HEK293 (cell line): ENCODE measurements around the gene LCA5L.

Experiments
- CTCF ChIA-PET: fragments of 350-600 bp; formaldehyde crosslinking; extraction: SDS; loops from one replicate; lab custom pipeline; 2021; ENCODE audit warnings: antibody characterized with exemption; lab: Yijun Ruan, JAX
- POLR2A ChIA-PET: fragments of 300-600 bp; formaldehyde crosslinking; extraction: SDS; loops from one replicate; lab custom pipeline; 2020; ENCODE audit warnings: antibody characterized with exemption, inconsistent platforms; lab: Yijun Ruan, JAX
- H3K27ac ChIP-seq: fragments of 200-500 bp; sonication (Bioruptor generic); 2 replicates; pipeline ENCODE4 v1.5.1; 2014; ENCODE audit warnings: low read depth, low read length, control low read depth, inconsistent platforms; ENCODE audit errors: extremely low read depth
- H3K36me3 ChIP-seq, 2 experiments: fragments of 200-500 bp in 1 of 2; sonication (Bioruptor generic) in 1 of 2; 1 replicate in 1 of 2; 2 replicates in 1 of 2; pipeline ENCODE4 v1.5.1; 2014 to 2017; ENCODE audit warnings: inconsistent platforms in 2 of 2, low read length in 2 of 2; ENCODE audit not compliant: control insufficient read depth in 2 of 2, insufficient read depth in 1 of 2
- H3K4me1 ChIP-seq: fragments of 200-500 bp; sonication (Bioruptor generic); 2 replicates; pipeline ENCODE4 v1.5.1; 2014; ENCODE audit warnings: mild to moderate bottlenecking, low read length, inconsistent platforms; ENCODE audit not compliant: control insufficient read depth, insufficient read depth
- H3K4me3 ChIP-seq: 2 replicates; pipeline ENCODE4 v1.5.1; 2011; ENCODE audit warnings: low read depth, mild to moderate bottlenecking, control low read depth, low read length, moderate library complexity
- H3K9me3 ChIP-seq: fragments of 200-500 bp; sonication (Bioruptor generic); 2 replicates; pipeline ENCODE4 v1.5.1; 2014; ENCODE audit warnings: low read depth, low read length, inconsistent platforms; ENCODE audit not compliant: control insufficient read depth, insufficient read depth
- KLF1 ChIP-seq: fragments of 450-650 bp; formaldehyde crosslinking; IDR thresholded peaks from 2 replicates; pipeline ENCODE4 v1.5.1; 2016; ENCODE audit warnings: missing biosample characterization, missing genetic modification characterization
- KLF7 ChIP-seq: fragments of 450-650 bp; formaldehyde crosslinking; IDR thresholded peaks from 2 replicates; pipeline ENCODE4 v1.5.1; 2016; ENCODE audit warnings: missing biosample characterization, missing genetic modification characterization, borderline replicate concordance
- KLF9 ChIP-seq: fragments of 450-650 bp; formaldehyde crosslinking; IDR thresholded peaks from 2 replicates; pipeline ENCODE4 v1.5.1; 2016; ENCODE audit warnings: missing biosample characterization, missing genetic modification characterization, low read depth
- PRDM1 ChIP-seq: fragments of 450-650 bp; formaldehyde crosslinking; IDR thresholded peaks from 2 replicates; pipeline ENCODE4; 2016; ENCODE audit warnings: missing biosample characterization, missing genetic modification characterization
- PRDM10 ChIP-seq: fragments of 450-650 bp; formaldehyde crosslinking; IDR thresholded peaks from 2 replicates; pipeline ENCODE4 v1.5.1; 2016; ENCODE audit warnings: missing biosample characterization, missing genetic modification characterization
- SCRT1 ChIP-seq: fragments of 450-650 bp; formaldehyde crosslinking; IDR thresholded peaks from 2 replicates; pipeline ENCODE4 v1.5.1; 2016; ENCODE audit warnings: missing biosample characterization, missing genetic modification characterization, borderline replicate concordance
- ZBTB17 ChIP-seq: fragments of 450-650 bp; formaldehyde crosslinking; IDR thresholded peaks from 2 replicates; pipeline ENCODE4 v1.5.1; 2016; ENCODE audit warnings: missing biosample characterization, missing genetic modification characterization
- ZFHX2 ChIP-seq: fragments of 450-650 bp; formaldehyde crosslinking; conservative IDR thresholded peaks from 2 replicates; pipeline ENCODE4 v1.5.1; 2016; ENCODE audit warnings: missing biosample characterization, missing genetic modification characterization
- ZNF121 ChIP-seq: fragments of 450-650 bp; formaldehyde crosslinking; IDR thresholded peaks from 2 replicates; pipeline ENCODE4 v1.5.1; 2016; ENCODE audit warnings: missing biosample characterization, missing genetic modification characterization
- ZNF248 ChIP-seq: fragments of 450-650 bp; formaldehyde crosslinking; IDR thresholded peaks from 2 replicates; pipeline ENCODE4 v1.5.1; 2017; ENCODE audit warnings: missing biosample characterization, missing genetic modification characterization
- ZNF624 ChIP-seq: fragments of 450-650 bp; formaldehyde crosslinking; IDR thresholded peaks from 2 replicates; pipeline ENCODE4 v1.5.1; 2017; ENCODE audit warnings: missing biosample characterization, missing genetic modification characterization
- ZNF629 ChIP-seq: fragments of 450-650 bp; formaldehyde crosslinking; IDR thresholded peaks from 2 replicates; pipeline ENCODE4 v1.5.1; 2017; ENCODE audit warnings: missing biosample characterization, missing genetic modification characterization
- ZNF776 ChIP-seq: fragments of 450-650 bp; formaldehyde crosslinking; IDR thresholded peaks from 2 replicates; pipeline ENCODE4 v1.5.0; 2017; ENCODE audit warnings: missing biosample characterization, missing genetic modification characterization, borderline replicate concordance
- TF ChIP-seq, protein P1 (sequence below): fragments of 450-650 bp; formaldehyde crosslinking; IDR thresholded peaks from 2 replicates; pipeline ENCODE4 v1.5.1; 2016; ENCODE audit warnings: missing biosample characterization, missing genetic modification characterization, borderline replicate concordance
- TF ChIP-seq, protein P2 (sequence below): fragments of 450-650 bp; formaldehyde crosslinking; IDR thresholded peaks from 2 replicates; pipeline ENCODE4 v1.5.0; 2017; ENCODE audit warnings: missing biosample characterization, missing genetic modification characterization, borderline replicate concordance

LCA5L gene

GRCh38 chr21:39377444-39378050 is 68.0 kb downstream of the LCA5L start:
- POLR2A ChIA-PET, result interaction anchor here (1.0 kb wide), 1 partner anchor 28 kb away, joined by 3 read pairs; the partner anchor contains the start of gene HMGN1
- CTCF ChIA-PET, result interaction anchor here (0.7 to 1.6 kb wide), 5 partner anchors 10 to 1224 kb away, joined by 4 to 11 read pairs (median 4); no protein-coding TSS in a partner anchor
- Histone ChIP-seq H3K9me3 (no peaks in the 10 kb centered on the region), H3K27ac (no peak overlapping the region), H3K36me3 (no peaks in the 10 kb centered on the region; a peak in 1 of 3 replicates), H3K4me1 (no peaks in the 10 kb centered on the region), H3K4me3 (no peak overlapping the region)
- TF ChIP-seq KLF9 (tag by site-specific recombination) (0 out of 2 replicates have a peak, but pooled peaks have one; percentile 23), SCRT1 (tag by site-specific recombination) (no peak), KLF1 (tag by site-specific recombination) (peak; percentile 63), ZBTB17 (0 out of 2 replicates have a peak, but pooled peaks have one; percentile 11), KLF7 (tag by site-specific recombination) (peak; percentile 77; the same call in 1 of the 2 replicates), ZFHX2 (tag by site-specific recombination) (no peak)

DNA sequence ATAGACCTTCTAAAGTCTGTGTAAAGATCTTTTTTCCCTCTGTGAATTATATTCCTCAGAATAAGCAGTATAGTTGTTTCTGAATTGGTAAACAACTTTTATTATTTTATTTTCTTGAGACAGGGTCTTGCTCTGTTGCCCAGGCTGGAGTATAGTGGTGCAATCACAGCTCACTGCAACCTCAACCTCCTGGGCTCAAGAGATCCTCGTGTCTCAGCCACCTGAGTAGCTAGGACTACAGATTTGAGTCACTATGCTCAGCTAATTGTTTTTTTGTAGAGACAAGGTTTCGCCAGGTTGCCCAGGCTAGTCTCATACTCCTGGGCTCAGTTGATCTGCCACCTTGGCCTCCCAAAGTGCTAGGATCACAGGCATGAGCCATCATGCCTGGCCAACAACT is 70.1 kb downstream of the LCA5L start:
- Histone ChIP-seq H3K9me3 (no peaks in the 10 kb centered on the region), H3K36me3 (no peaks in the 10 kb centered on the region), H3K27ac (no peak overlapping the region), H3K4me3 (no peak overlapping the region), H3K4me1 (no peaks in the 10 kb centered on the region)
- ChIA-PET CTCF (interaction anchor here (0.8 to 1.5 kb wide), 3 partner anchors 12 to 66 kb away, joined by 3 to 7 read pairs (median 4); no protein-coding TSS in a partner anchor), POLR2A (interaction anchor here (0.9 kb wide), 1 partner anchor 62 kb away, joined by 3 read pairs; the partner anchor contains the start of gene BRWD1)
- peak; percentile 59 for TF ChIP-seq ZNF121 (tag by site-specific recombination)
- TF ChIP-seq PRDM10 (tag by site-specific recombination), result no peak

DNA sequence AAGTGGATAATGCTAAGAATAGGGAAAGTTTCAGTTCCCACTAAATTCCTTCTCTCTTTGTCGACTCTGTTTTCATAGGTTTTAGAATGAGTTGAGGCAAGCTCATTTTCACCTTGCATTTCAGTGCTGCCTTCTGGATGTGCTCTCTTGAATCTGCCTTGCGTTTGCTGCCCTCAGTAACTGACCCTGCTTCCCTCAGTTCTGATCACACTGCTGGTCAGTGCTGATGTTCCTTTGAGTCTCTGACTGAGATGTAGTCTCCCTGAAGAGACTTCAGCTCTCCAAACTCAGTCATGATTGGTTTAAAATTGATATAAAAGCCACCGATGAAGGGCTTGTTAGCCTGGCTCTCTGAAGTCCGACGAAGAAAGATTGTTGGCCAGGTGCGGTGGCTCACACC is 71.5 kb downstream of the LCA5L start:
- CTCF ChIA-PET, result interaction anchor here (0.6 to 1.5 kb wide), 12 partner anchors 9 to 747 kb away, joined by 3 to 15 read pairs (median 4); no protein-coding TSS in a partner anchor
- Histone ChIP-seq H3K4me3 (no peak overlapping the region), H3K9me3 (no peaks in the 10 kb centered on the region), H3K27ac (no peak overlapping the region), H3K36me3 (no peaks in the 10 kb centered on the region), H3K4me1 (no peaks in the 10 kb centered on the region)
- POLR2A ChIA-PET, result interaction anchor here (1.1 to 1.7 kb wide), 3 partner anchors 12 to 34 kb away, joined by 6 to 12 read pairs (median 6); partner anchors contain the start of gene HMGN1
- TF ChIP-seq ZNF624, result no peak
- no peak for TF ChIP-seq PRDM1 (tag by site-specific recombination)
- no peak for TF ChIP-seq ZNF248 (tag by site-specific recombination)
- TF ChIP-seq ZNF776 (tag by site-specific recombination), result no peak
- no peak for TF ChIP-seq ZNF629 (tag by site-specific recombination)
- TF ChIP-seq, protein P1, sequence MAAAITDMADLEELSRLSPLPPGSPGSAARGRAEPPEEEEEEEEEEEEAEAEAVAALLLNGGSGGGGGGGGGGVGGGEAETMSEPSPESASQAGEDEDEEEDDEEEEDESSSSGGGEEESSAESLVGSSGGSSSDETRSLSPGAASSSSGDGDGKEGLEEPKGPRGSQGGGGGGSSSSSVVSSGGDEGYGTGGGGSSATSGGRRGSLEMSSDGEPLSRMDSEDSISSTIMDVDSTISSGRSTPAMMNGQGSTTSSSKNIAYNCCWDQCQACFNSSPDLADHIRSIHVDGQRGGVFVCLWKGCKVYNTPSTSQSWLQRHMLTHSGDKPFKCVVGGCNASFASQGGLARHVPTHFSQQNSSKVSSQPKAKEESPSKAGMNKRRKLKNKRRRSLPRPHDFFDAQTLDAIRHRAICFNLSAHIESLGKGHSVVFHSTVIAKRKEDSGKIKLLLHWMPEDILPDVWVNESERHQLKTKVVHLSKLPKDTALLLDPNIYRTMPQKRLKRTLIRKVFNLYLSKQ (tag by site-specific recombination), result no peak
- TF ChIP-seq, protein P2, sequence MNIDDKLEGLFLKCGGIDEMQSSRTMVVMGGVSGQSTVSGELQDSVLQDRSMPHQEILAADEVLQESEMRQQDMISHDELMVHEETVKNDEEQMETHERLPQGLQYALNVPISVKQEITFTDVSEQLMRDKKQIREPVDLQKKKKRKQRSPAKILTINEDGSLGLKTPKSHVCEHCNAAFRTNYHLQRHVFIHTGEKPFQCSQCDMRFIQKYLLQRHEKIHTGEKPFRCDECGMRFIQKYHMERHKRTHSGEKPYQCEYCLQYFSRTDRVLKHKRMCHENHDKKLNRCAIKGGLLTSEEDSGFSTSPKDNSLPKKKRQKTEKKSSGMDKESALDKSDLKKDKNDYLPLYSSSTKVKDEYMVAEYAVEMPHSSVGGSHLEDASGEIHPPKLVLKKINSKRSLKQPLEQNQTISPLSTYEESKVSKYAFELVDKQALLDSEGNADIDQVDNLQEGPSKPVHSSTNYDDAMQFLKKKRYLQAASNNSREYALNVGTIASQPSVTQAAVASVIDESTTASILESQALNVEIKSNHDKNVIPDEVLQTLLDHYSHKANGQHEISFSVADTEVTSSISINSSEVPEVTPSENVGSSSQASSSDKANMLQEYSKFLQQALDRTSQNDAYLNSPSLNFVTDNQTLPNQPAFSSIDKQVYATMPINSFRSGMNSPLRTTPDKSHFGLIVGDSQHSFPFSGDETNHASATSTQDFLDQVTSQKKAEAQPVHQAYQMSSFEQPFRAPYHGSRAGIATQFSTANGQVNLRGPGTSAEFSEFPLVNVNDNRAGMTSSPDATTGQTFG, result no peak
